Measurements from ENCODE around the gene MED28.

DNA sequence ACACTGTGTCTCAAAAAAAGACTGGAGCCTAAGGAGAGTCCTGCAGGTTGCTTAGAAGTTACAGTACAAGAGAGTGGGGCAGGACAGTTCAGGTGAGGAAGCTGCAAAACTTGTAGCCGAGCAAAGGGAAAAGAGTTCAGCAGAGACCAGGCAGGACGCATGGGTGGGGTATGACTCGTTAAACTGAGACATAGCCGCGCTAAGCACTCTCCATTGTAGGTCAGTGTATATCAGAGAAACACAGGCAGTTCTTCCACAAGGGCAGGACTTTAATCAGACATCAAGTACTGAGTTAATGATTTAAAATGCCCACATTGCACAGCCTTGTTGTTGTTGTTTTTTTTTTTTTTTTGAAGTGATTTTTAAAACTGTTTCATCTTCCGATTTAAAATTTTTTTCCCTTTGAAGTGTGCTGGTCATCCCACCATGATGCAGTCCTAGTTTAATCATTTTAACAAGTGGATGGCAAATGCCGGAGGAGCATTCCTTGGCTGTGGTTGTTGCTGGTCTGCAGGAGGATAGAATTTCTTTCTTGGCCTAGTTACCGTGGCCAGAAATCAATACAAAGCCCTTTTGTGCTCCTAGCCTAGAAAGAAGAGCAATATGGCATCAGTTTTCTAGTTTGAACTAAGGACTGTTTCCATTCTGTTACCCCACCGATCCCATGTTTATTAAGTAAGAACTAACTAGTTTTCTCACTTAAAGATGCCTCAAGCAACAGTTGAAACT lies 27.2 kb upstream of the MED28 start:
- TF ChIP-seq EZH2 (IDR thresholded peaks at IDR 0.05) (no peak), POLR2AphosphoS5 (IDR thresholded peaks at IDR 0.05; ENCODE audit: borderline replicate concordance, low read depth, low read length) (no peak), FOXP2 (optimal IDR thresholded peaks at IDR 0.05; ENCODE audit: control extremely low read depth, extremely low read length, insufficient read depth) (no peak)

Measured in SK-N-MC (cell line).